Measurements from ENCODE around the gene CRACDL. TPM values are rescaled to one million over a fixed set of nuclear protein-coding genes. Genes with fewer than 3 reads are reported as not detected.

The CRACDL gene
- polyA plus RNA-seq, 1 experiment = not detected

DNA sequence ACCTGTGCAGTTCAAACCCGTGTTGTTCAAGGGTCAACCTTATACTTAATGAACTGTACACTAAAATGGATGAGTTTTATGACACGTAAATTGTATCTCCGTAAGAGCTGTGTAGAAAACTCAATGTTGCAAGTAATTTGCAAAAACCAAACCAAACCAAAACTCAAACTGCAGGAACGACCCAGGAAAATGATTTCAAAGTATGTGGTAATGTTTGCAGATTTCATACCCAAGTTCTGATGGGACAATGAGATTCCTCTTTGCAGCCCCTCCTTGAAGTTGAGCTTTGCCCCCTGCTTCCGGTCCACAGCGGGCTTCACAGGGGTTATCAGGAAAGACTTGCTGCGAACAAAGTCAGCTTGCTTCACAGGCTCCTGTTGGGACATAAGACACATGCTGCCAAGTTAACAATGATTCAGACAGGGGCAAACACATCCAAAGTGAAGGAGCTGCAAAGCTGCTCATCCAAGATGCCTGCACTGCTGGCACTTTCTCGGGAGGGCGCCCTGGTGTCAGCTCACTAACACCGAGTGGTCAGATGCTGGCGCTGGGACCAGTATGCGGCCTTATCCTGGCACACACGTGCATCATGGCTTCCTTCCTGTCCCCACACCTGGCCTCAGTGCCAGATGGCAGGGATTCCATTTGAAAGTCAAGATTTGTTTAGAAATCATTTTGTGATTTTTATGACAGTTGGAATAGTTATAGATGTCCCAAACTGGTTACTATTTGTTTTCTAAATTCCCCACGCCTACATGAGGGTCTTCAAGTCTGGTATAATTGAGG lies 139.9 kb downstream of the CRACDL start:
- POLR2A ChIA-PET = no interaction called here
- DNase-seq (ENCODE audit: low read depth) = no peak
- no peak overlapping the region for H3K4me3 ChIP-seq (ENCODE audit: low read depth, low read length)
- CTCF ChIA-PET = no interaction called here
- H3K36me3 ChIP-seq (ENCODE audit: control insufficient read depth, insufficient read depth, low read length) = no peaks in the 10 kb centered on the region
- TF ChIP-seq, protein P1, sequence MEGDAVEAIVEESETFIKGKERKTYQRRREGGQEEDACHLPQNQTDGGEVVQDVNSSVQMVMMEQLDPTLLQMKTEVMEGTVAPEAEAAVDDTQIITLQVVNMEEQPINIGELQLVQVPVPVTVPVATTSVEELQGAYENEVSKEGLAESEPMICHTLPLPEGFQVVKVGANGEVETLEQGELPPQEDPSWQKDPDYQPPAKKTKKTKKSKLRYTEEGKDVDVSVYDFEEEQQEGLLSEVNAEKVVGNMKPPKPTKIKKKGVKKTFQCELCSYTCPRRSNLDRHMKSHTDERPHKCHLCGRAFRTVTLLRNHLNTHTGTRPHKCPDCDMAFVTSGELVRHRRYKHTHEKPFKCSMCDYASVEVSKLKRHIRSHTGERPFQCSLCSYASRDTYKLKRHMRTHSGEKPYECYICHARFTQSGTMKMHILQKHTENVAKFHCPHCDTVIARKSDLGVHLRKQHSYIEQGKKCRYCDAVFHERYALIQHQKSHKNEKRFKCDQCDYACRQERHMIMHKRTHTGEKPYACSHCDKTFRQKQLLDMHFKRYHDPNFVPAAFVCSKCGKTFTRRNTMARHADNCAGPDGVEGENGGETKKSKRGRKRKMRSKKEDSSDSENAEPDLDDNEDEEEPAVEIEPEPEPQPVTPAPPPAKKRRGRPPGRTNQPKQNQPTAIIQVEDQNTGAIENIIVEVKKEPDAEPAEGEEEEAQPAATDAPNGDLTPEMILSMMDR (IDR thresholded peaks at IDR 0.05; ENCODE audit: insufficient read depth, low read depth, low read length) = no peak
- peaks cover 1% of the 10 kb centered on the region; the same call in 1 of the 2 replicates for H3K27me3 ChIP-seq (ENCODE audit: control insufficient read depth, insufficient read depth, low read length)

DNA sequence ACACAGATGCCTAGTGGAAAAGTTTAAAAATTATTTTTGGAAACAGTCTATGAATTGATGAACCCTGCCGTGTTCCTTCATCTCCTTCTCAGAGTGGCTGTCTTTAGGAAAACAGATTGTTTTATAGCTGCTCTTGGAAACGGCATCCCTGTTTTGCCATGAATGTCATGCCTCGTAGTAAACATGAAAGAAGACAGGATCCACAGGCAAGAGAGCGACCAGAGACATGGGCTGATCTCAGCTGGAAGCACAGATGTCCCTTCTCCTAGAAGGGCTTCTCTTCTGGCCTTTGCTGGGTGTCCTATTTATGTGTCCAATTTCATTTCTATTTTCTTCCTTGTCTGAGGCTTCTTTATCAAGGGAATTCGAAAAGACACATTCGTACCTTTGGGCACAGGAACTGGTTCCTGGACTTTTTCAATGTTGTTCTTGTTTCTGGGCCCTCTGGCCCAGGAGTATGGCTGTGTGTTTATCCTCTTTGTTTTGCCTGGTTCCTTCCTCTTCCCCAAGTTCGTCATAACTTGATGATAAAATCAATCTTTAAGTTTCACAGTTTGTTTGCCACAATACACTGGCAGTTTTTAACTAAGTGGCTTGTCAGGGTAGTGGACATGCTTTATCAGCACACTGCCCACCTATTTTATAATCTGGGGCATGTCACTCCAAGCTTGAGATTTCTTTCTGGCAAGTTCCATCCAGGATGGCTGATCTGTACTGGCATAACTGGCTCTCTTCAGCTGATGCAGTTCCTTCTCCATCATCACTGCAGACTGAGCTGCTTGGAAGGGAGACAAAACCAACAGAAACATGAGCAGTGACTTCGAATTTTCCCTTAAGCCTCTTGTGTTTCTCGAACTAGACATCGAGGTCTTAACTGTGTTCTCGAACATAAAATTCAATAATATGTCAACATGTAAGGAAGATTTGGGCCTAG lies 141.9 kb downstream of the CRACDL start:
- TF ChIP-seq, protein P1 (IDR thresholded peaks at IDR 0.05; ENCODE audit: insufficient read depth, low read depth, low read length) = no peak
- H3K4me3 ChIP-seq (ENCODE audit: low read depth, low read length) = no peak overlapping the region
- CTCF ChIA-PET = no interaction called here
- H3K27me3 ChIP-seq (ENCODE audit: control insufficient read depth, insufficient read depth, low read length) = peaks cover 1% of the 10 kb centered on the region; the same call in 1 of the 2 replicates
- no peak for DNase-seq (ENCODE audit: low read depth)
- POLR2A ChIA-PET = no interaction called here
- no peaks in the 10 kb centered on the region for H3K36me3 ChIP-seq (ENCODE audit: control insufficient read depth, insufficient read depth, low read length)

DNA sequence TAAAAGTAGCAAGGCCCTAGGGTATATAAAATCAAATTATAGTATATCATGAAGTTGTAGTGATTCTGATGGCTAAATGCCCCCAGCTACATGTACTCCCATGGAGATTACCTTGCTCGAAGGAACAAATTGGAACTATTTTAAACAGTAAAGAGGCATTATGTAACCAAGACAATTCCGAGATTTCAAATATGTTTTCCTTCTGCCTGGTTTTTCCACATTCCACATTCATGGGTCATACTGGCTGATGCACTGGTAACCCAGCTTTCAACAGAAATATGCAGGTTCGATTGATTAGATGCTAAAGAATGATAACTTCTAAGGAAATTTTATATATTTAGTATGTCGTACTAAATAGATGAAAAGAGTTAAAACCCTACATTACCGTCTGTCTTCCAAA lies 142.8 kb downstream of the CRACDL start:
- H3K27me3 ChIP-seq (ENCODE audit: control insufficient read depth, insufficient read depth, low read length) = peaks cover 1% of the 10 kb centered on the region; the same call in 1 of the 2 replicates
- CTCF ChIA-PET = no interaction called here
- H3K4me3 ChIP-seq (ENCODE audit: low read depth, low read length) = no peak overlapping the region
- no peaks in the 10 kb centered on the region for H3K36me3 ChIP-seq (ENCODE audit: control insufficient read depth, insufficient read depth, low read length)
- DNase-seq (ENCODE audit: low read depth) = no peak
- POLR2A ChIA-PET = no interaction called here
- TF ChIP-seq, protein P1 (IDR thresholded peaks at IDR 0.05; ENCODE audit: insufficient read depth, low read depth, low read length) = no peak

DNA sequence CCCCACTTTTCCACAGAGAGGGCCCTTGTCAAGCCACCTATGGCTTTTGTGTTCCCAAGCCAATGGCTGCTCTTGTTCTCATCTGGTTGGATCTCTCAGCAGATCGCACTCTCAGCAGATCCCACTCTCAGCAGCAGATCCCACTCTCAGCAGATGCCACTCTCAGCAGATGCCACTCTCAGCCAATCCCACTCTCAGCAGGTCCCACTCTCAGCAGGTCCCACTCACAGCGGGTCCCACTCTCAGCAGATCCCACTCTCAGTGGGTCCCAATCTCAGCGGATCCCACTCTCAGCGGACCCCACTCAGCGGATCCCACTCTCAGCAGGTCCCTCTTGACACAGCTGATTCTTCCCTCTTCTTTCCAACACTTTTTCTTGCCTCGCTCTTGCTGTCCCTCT lies 145.8 kb downstream of the CRACDL start:
- Histone ChIP-seq H3K27me3 (ENCODE audit: control insufficient read depth, insufficient read depth, low read length) (peaks cover 1% of the 10 kb centered on the region; the same call in 1 of the 2 replicates), H3K36me3 (ENCODE audit: control insufficient read depth, insufficient read depth, low read length) (no peaks in the 10 kb centered on the region), H3K4me3 (ENCODE audit: low read depth, low read length) (no peak overlapping the region)
- ChIA-PET CTCF (interaction anchor here (1.1 kb wide), 1 partner anchor 10 kb away, joined by 3 read pairs; no protein-coding TSS in a partner anchor), POLR2A (no interaction called here)
- TF ChIP-seq, protein P1 (IDR thresholded peaks at IDR 0.05; ENCODE audit: insufficient read depth, low read depth, low read length) = no peak
- no peak for DNase-seq (ENCODE audit: low read depth)

DNA sequence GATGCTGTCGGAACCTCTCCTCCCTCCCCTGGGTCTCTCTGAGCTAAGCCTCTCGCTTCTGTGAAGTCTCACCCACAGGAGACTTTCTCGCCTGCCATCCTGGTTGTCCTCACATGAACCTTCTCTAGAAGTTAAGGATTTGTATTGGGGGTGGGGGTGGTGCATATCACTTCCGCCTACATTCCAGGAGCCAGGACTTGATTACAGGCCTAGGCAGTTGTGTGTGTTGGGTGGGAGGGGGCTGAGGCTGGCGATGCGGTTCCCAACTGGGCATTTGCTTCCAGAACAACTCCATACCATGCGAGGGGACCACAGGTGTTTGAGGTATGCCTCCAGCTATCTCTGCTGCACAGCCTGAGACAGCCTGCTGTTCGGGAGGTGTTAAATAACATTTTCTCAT lies 148.3 kb downstream of the CRACDL start:
- POLR2A ChIA-PET = no interaction called here
- H3K4me3 ChIP-seq (ENCODE audit: low read depth, low read length) = no peak overlapping the region
- no peaks in the 10 kb centered on the region for H3K36me3 ChIP-seq (ENCODE audit: control insufficient read depth, insufficient read depth, low read length)
- DNase-seq (ENCODE audit: low read depth) = no peak
- H3K27me3 ChIP-seq (ENCODE audit: control insufficient read depth, insufficient read depth, low read length) = no peaks in the 10 kb centered on the region
- TF ChIP-seq, protein P1 (IDR thresholded peaks at IDR 0.05; ENCODE audit: insufficient read depth, low read depth, low read length) = no peak
- CTCF ChIA-PET = no interaction called here

All from BJ (cell line).